Spleen (tissue), 11 donors: ENCODE measurements around the gene PLPP3. TPM values are rescaled to one million over a fixed set of nuclear protein-coding genes. Genes with fewer than 3 reads are reported as not detected.
A peak's percentile ranks its signal among the peaks of the same experiment; 100 is the strongest.

Source experiments
- DNase-seq: peaks from one replicate; pipeline ENCODE4 v3.0.0-alpha.2; 2020
- H3K27ac ChIP-seq, 8 donors: fragments of 200-600 bp; sonication (generic) in 7 of 8; 1 replicate in 4 of 8; 2 replicates in 4 of 8; pipeline versions ENCODE4 v1.5.0 to v1.8.0; 2016 to 2021; ENCODE audit warnings: inconsistent platforms in 4 of 8, mild to moderate bottlenecking in 4 of 8, moderate library complexity in 1 of 8
- H3K27me3 ChIP-seq, 7 donors: fragments of 200-600 bp; sonication (generic) in 6 of 7; replicated peaks in 1 of 7; 1 replicate in 4 of 7; 2 replicates in 3 of 7; pipeline versions ENCODE4 v1.5.0 to v1.8.0; 2016 to 2021; ENCODE audit warnings: inconsistent platforms in 3 of 7, mild to moderate bottlenecking in 1 of 7
- H3K36me3 ChIP-seq, 6 donors: fragments of 200-600 bp; sonication (generic) in 5 of 6; 1 replicate in 4 of 6; 2 replicates in 2 of 6; pipeline versions ENCODE4 v1.5.0 to v1.8.0; 2016 to 2021; ENCODE audit warnings: inconsistent platforms in 2 of 6
- H3K4me1 ChIP-seq, 6 donors: fragments of 200-600 bp; sonication (generic) in 5 of 6; 1 replicate in 3 of 6; 2 replicates in 3 of 6; pipeline versions ENCODE4 v1.5.0 to v1.8.0; 2016 to 2021; ENCODE audit warnings: inconsistent platforms in 3 of 6
- H3K4me3 ChIP-seq, 8 donors: fragments of 200-600 bp; sonication (generic) in 7 of 8; 1 replicate in 4 of 8; 2 replicates in 4 of 8; pipeline versions ENCODE4 v1.5.0 to v1.8.0; 2016 to 2021; ENCODE audit warnings: inconsistent platforms in 4 of 8, mild to moderate bottlenecking in 4 of 8, moderate library complexity in 2 of 8
- H3K9me3 ChIP-seq, 8 donors: fragments of 200-600 bp; sonication (generic) in 7 of 8; 1 replicate in 4 of 8; 2 replicates in 4 of 8; pipeline versions ENCODE4 v1.5.0 to v1.8.0; 2016 to 2021; ENCODE audit warnings: inconsistent platforms in 4 of 8
- POLR2A ChIP-seq, 3 donors: fragments of 450-650 bp; IDR thresholded peaks; one replicate each; pipeline ENCODE4 v1.5.1; 2017; ENCODE audit warnings: antibody characterized with exemption in 3 of 3, mild to moderate bottlenecking in 1 of 3
- POLR2AphosphoS5 ChIP-seq, 3 donors: sonication (generic); formaldehyde crosslinking; IDR thresholded peaks; one replicate each; pipeline ENCODE4 v1.5.1; 2017; ENCODE audit warnings: antibody characterized with exemption in 3 of 3
- WGBS, 5 donors: extraction: QIAGEN DNeasy Blood & Tissue Kit in 3 of 5; methylation state at CpG; one replicate each; pipeline versions ENCODE4 v1.1.5 to v1.1.7; 2013 to 2018; 5-methylcytosine and 5-hydroxymethylcytosine counted together
- intact Hi-C: fragments of 100-400 bp; cut with DNase I; formaldehyde crosslinking; loops from one replicate; pipeline ENCODE4 v1.15.0; 2023; ENCODE audit warnings: low total_unique reads
- polyA plus RNA-seq, 3 donors: library from polyadenylated mRNA; stranded (reverse); fragments of 200-250 nt; gene quantifications; one replicate each; pipeline ENCODE4 v1.2.1, GENCODE V29; 2013
- total RNA-seq, 7 donors: library from RNA; depleted of rRNA in 3 of 7; stranded (reverse); fragments of >200 nt in 3 of 7; fragmentation: NEBNext Ultra II Directional in 4 of 7; extraction: Animal tissue kit (Norgen Biotek cat#: 25700) in 4 of 7; gene quantifications; one replicate each; pipeline versions ENCODE4 v1.1.0 to v1.2.1, GENCODE V29; 2016 to 2021
- TF ChIP-seq, protein P1 (sequence below), 11 experiments: fragments of 200-600 bp in 7 of 11; fragments of 450-650 bp in 4 of 11; sonication (generic) in 4 of 11; IDR thresholded peaks in 8 of 11; conservative IDR thresholded peaks in 3 of 11; 1 replicate in 7 of 11; 2 replicates in 4 of 11; pipeline versions ENCODE4 v1.4.0 to v1.8.0; 2016 to 2021; ENCODE audit warnings: antibody characterized with exemption in 11 of 11, inconsistent platforms in 4 of 11, mild to moderate bottlenecking in 1 of 11
- donor health status: healthy with polysubstance abuse.
- donor health status: DM: no; HTN: no; CAD: no; lungs with moderate emphysema.
- donor health status: DM: no; HTN: no; CAD: no.
- donor health status: Bipolar disorder and iron deficiency.
- donor health status: healthy.
- donor health status: DM: no; HTN: no; CAD: no.
- donor health status: DM: yes; HTN: yes; CAD: no.

PLPP3 gene
- total and polyA plus RNA-seq, 10 donors: 6.7 to 90.0 (median 55.1) TPM

DNA sequence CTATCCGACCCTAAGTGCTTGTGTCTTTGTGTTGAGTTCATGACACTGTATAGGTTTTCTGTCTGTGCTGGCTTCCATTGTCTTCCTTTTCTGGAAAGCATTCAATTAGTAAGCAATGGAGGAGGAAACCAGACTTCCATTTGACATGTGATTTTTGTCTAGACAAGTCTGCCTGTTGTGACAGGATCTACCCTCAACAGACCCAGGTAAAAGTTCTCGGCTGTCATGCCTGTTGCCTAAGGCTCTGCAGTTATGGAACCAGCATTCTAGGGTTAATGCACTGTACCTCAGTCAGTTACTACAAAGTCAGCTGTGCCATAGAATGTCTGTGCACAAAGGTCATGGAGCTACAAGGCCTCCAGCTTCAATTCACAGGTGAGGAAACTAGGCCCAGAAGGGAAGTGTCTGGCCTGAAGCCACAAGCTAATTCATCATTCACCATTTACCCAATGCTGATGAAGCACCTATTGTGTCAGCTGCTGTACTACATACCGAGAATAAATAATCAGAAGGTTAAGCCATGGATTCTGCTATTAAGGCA lies 72.3 kb downstream of the PLPP3 start:
- no peaks in the 10 kb centered on the region for H3K27me3 ChIP-seq
- WGBS, 5 donors: 47 to 70% (median 52%) methylated on average over 3 of the region's 3 CpGs
- no peak overlapping the region for H3K4me3 ChIP-seq
- H3K4me1 ChIP-seq: peaks cover 7 to 93% (median 54%) of the 10 kb centered on the region in 6 donors
- H3K36me3 ChIP-seq: peaks cover 0 to 96% (median 12%) of the 10 kb centered on the region in 6 donors
- intact Hi-C loops: no loop called here
- H3K9me3 ChIP-seq: no peaks in the 10 kb centered on the region
- DNase-seq: no peak
- H3K27ac ChIP-seq: peak overlapping the region in 7 of 8 donors; percentile 56 to 80 (median 72)
- TF ChIP-seq, protein P1, sequence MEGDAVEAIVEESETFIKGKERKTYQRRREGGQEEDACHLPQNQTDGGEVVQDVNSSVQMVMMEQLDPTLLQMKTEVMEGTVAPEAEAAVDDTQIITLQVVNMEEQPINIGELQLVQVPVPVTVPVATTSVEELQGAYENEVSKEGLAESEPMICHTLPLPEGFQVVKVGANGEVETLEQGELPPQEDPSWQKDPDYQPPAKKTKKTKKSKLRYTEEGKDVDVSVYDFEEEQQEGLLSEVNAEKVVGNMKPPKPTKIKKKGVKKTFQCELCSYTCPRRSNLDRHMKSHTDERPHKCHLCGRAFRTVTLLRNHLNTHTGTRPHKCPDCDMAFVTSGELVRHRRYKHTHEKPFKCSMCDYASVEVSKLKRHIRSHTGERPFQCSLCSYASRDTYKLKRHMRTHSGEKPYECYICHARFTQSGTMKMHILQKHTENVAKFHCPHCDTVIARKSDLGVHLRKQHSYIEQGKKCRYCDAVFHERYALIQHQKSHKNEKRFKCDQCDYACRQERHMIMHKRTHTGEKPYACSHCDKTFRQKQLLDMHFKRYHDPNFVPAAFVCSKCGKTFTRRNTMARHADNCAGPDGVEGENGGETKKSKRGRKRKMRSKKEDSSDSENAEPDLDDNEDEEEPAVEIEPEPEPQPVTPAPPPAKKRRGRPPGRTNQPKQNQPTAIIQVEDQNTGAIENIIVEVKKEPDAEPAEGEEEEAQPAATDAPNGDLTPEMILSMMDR (IDR thresholded peaks at IDR 0.05 in 8 of 11, conservative IDR thresholded peaks at IDR 0.05 in 3 of 11): no peak
- TF ChIP-seq POLR2A (IDR thresholded peaks at IDR 0.05): no peak
- TF ChIP-seq POLR2AphosphoS5 (IDR thresholded peaks at IDR 0.05): no peak

DNA sequence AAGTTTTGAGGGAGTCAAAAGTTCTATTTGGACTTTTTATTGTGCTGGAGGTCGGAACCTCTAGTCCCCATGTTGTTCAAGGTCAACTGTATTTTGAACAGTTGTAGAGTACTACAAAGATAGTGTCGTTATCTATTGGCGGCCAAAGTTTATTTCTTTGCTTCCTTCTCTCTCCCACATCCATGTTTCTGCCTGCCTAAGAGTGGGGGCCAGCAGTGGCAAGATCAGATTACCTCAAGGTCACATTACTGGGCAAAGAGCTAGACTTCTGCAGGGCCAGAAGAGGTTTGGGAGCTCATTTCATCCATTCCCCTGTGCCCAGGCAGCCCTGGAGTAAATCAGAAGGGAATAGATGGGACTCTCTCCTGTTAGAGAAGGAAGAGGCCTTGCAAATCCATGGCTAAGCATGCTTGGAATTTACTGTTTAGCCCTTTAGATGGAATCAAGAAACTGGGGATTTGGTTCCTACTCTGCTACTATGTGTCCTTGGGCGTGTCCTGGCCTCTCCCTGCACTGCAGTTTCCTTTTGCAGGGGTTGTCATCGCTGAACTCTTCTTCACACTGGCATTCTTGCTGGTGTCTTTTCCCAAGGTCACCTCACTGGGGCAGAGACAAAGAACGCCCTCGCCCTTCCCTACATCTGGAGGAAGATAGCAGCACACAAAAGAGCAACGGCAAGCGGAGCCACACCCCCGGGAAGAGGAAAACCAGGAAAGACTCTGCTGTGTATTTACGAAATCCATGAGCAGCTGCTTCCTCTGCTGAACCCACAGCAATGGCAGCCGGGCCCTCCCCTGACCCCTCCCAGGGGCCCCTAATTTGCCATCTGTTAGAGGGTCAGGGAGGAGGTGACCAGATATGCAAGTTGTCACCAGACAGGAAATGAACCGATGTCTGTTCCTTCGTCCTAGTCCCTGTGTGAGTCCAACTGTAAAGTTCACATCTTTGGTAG lies 73.3 kb downstream of the PLPP3 start:
- peak in 2 of 3 donors; percentile 54 to 73 for TF ChIP-seq POLR2AphosphoS5 (IDR thresholded peaks at IDR 0.05)
- no peak for TF ChIP-seq POLR2A (IDR thresholded peaks at IDR 0.05)
- Histone ChIP-seq H3K4me1 (peaks cover 11 to 91% (median 55%) of the 10 kb centered on the region in 6 donors), H3K9me3 (no peaks in the 10 kb centered on the region), H3K36me3 (peaks cover 0 to 90% (median 2%) of the 10 kb centered on the region in 6 donors), H3K4me3 (peak overlapping the region in 1 of 8 donors; percentile 6), H3K27me3 (no peaks in the 10 kb centered on the region), H3K27ac (peak overlapping the region; percentile 32 to 80 (median 69))
- 26 to 40% (median 33%) methylated on average over 12 to 14 of the region's 14 CpGs for WGBS, 5 donors
- peak; percentile 79 for DNase-seq
- intact Hi-C loops: no loop called here

DNA sequence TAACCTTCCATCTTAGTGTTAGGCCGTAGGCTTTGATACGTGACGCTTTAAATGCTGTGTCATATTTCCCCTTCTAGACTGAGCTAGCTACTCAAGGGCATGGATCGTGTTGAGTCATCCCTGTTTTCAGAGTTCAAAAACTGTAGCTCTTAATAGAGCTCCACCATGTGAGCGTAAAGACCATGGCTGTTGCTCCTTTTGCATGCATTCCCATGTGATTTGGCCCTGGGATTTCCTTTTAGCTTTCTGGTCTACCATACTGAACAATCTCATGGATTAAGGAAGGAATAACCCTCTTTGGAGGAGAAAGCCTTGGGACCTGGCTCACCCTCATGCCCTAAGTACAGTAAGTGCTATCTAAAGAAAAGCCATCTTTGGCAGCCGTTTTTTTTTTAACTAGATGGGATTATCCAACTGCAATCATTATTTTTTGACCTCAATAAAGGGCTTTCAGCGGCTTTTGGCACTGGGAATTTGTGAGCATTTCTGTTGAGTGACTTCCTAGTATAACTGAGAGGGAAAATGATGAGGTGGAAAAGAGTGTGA lies 76.6 kb downstream of the PLPP3 start:
- Histone ChIP-seq H3K4me1 (peaks cover 6 to 61% (median 40%) of the 10 kb centered on the region in 6 donors), H3K36me3 (peaks cover 0 to 75% (median 0%) of the 10 kb centered on the region in 6 donors), H3K9me3 (no peaks in the 10 kb centered on the region), H3K4me3 (no peak overlapping the region), H3K27ac (peak overlapping the region in 6 of 8 donors; percentile 3 to 63 (median 44)), H3K27me3 (no peaks in the 10 kb centered on the region)
- TF ChIP-seq POLR2AphosphoS5 (IDR thresholded peaks at IDR 0.05): peak in 1 of 3 donors; percentile 43
- no peak for TF ChIP-seq POLR2A (IDR thresholded peaks at IDR 0.05)
- WGBS, 5 donors: 51 to 73% (median 59%) methylated on average over 7 of the region's 7 CpGs
- intact Hi-C loops: no loop called here
- DNase-seq: no peak

DNA sequence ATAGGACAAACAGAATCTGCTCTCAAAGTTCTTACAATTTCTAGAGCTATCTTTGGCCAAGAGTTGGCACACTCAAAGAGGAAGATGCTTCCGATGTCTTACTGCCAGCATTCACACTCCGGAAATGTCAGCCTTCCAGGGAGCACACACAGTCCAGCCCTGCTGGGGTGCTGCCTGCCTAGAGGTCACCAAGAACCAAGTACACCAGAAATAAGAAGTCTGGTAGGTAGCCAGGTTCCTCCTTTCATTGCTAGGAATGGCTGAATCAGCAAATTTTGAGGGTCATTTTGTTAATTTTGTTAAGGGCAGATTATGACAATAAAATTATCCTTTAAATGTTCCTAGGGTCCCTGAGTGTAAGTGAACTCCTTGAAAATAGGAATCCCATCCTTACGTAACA lies 77.5 kb downstream of the PLPP3 start:
- H3K9me3 ChIP-seq: no peaks in the 10 kb centered on the region
- H3K27me3 ChIP-seq: no peaks in the 10 kb centered on the region
- peak overlapping the region in 5 of 8 donors; percentile 3 to 63 (median 52) for H3K27ac ChIP-seq
- 64 to 81% (median 77%) methylated on average over 3 of the region's 3 CpGs for WGBS, 5 donors
- intact Hi-C loops: no loop called here
- TF ChIP-seq, protein P1 (IDR thresholded peaks at IDR 0.05 in 8 of 11, conservative IDR thresholded peaks at IDR 0.05 in 3 of 11): no peak
- TF ChIP-seq POLR2AphosphoS5 (IDR thresholded peaks at IDR 0.05) (peak in 1 of 3 donors; percentile 47), POLR2A (IDR thresholded peaks at IDR 0.05) (no peak)
- H3K4me3 ChIP-seq: no peak overlapping the region
- peaks cover 6 to 61% (median 35%) of the 10 kb centered on the region in 6 donors for H3K4me1 ChIP-seq
- no peak for DNase-seq
- peaks cover 0 to 67% (median 0%) of the 10 kb centered on the region in 6 donors for H3K36me3 ChIP-seq
